Astrocyte of the spinal cord (primary cell): ENCODE measurements around the gene INCA1.

Source experiments
- DNase-seq: peaks from one replicate; pipeline ENCODE4 v3.0.0; 2011; ENCODE audit warnings: low read depth, low spot score
- H3K4me3 ChIP-seq: 2 replicates; pipeline ENCODE4 v1.5.1; 2011; ENCODE audit warnings: low read depth, mild to moderate bottlenecking, low read length, moderate library complexity
- in situ Hi-C: cut with HindIII; loops from 2 replicates; pipeline ENCODE4 v1.10.0; 2017; ENCODE audit warnings: low sequenced_read_pairs
- TF ChIP-seq, protein P1 (sequence below): IDR thresholded peaks from 2 replicates; pipeline ENCODE4 v1.5.1; 2012; ENCODE audit warnings: low read depth, mild to moderate bottlenecking, low read length, inconsistent platforms

The INCA1 gene, protein sequence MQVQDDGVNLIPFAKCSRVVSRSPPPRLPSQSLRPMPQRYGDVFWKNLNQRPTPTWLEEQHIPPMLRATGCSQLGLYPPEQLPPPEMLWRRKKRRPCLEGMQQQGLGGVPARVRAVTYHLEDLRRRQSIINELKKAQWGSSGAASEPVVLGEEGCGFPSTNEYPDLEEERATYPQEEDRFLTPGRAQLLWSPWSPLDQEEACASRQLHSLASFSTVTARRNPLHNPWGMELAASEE

DNA sequence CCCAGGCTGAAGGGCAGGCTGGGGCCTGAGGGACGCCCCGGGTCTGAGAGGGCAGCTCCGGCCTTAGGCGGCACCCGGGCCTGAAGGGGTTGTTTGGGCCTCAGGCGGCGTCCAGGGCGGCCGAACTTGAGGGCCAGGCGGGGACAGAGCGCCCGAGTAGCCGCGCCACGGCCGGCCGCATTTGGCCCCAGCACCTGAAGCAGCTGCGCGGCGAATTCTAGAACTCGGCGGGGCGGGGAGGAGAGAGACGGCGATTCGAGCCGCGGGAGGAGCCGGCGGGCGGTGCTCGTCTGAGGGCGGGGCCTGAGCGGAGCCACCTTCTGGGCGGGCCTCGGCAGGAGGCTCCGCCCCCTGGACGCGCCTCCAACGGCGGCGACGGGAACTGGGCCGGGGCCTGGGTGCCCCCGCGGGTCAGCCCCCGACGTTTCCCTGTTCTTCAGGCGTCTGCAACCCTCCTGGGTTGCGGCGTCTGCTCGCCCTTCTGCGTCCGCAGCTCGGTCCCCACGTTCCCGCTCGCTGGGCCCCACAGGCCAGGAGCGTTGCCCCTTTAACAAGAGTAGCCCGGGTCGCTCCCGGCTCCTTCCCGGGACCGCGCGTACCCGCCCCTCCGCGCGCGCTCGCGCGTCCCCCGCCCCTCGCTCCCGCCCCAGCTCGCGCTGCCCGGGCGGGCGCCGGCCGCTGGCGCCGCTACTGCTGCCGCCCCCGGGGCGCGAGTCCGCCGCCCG lies at the start of gene INCA1, which contains the start of gene KIF1C:
Gene INCA1, minus strand, starts transcription at position 221 of the 725 bp plus-strand sequence. CDS start 3,085 bp downstream, outside the sequence.
Gene KIF1C, plus strand, starts transcription at position 649 of the 725 bp plus-strand sequence. CDS start 2,297 bp downstream, outside the sequence.
- peak within 1 kb of the TSS; percentile 89 for H3K4me3 ChIP-seq
- peak; percentile 88 for DNase-seq
- in situ Hi-C loops = no loop called here
- TF ChIP-seq, protein P1, sequence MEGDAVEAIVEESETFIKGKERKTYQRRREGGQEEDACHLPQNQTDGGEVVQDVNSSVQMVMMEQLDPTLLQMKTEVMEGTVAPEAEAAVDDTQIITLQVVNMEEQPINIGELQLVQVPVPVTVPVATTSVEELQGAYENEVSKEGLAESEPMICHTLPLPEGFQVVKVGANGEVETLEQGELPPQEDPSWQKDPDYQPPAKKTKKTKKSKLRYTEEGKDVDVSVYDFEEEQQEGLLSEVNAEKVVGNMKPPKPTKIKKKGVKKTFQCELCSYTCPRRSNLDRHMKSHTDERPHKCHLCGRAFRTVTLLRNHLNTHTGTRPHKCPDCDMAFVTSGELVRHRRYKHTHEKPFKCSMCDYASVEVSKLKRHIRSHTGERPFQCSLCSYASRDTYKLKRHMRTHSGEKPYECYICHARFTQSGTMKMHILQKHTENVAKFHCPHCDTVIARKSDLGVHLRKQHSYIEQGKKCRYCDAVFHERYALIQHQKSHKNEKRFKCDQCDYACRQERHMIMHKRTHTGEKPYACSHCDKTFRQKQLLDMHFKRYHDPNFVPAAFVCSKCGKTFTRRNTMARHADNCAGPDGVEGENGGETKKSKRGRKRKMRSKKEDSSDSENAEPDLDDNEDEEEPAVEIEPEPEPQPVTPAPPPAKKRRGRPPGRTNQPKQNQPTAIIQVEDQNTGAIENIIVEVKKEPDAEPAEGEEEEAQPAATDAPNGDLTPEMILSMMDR = no peak

DNA sequence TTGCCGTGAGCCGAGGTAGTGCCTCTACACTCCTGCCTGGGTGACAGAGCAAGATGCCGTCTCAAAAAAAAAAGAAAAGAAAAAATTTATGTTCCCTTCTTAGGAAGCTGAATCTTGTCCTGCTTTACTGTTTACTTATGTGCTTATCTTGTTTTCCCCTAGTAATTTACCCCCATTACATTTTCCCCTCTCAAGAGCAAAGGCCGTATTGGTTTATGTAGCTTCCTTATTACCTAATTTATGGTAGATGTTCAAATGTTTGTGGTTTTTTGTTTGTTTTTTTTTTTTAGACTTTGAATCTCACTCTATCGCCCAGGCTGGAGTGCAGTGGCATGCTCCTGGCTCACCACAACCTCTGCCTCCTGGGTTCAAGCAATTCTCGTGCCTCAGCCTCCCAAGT lies 48.2 kb upstream of the INCA1 start:
- DNase-seq = no peak
- H3K4me3 ChIP-seq = no peak overlapping the region
- in situ Hi-C loops = no loop called here
- TF ChIP-seq, protein P1 = no peak

GRCh38 chr17:5044630-5045029 lies 47.3 kb upstream of the INCA1 start:
- TF ChIP-seq, protein P1 = no peak
- in situ Hi-C loops = no loop called here
- H3K4me3 ChIP-seq = no peak overlapping the region
- DNase-seq = no peak

DNA sequence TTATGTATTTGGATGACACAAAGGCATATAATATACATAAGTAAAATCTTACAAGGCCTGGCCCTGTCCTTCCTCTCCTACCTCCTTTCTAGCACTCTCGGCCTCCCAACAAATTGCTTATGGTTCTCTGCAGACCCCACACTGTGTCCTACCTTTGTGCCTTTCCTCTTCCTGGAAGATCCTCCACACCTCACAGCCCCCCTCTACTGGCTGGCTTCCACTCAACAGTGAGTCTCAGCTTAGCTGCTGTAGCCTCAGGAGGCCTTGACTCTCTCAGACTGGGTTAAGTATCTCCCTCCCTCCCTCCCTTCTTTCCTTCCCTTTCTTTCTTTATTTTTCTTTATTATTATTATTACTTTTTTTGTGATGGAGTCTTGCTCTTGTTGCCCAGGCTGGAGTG lies 46.2 kb upstream of the INCA1 start:
- TF ChIP-seq, protein P1 = no peak
- in situ Hi-C loops = no loop called here
- H3K4me3 ChIP-seq = no peak overlapping the region
- no peak for DNase-seq

DNA sequence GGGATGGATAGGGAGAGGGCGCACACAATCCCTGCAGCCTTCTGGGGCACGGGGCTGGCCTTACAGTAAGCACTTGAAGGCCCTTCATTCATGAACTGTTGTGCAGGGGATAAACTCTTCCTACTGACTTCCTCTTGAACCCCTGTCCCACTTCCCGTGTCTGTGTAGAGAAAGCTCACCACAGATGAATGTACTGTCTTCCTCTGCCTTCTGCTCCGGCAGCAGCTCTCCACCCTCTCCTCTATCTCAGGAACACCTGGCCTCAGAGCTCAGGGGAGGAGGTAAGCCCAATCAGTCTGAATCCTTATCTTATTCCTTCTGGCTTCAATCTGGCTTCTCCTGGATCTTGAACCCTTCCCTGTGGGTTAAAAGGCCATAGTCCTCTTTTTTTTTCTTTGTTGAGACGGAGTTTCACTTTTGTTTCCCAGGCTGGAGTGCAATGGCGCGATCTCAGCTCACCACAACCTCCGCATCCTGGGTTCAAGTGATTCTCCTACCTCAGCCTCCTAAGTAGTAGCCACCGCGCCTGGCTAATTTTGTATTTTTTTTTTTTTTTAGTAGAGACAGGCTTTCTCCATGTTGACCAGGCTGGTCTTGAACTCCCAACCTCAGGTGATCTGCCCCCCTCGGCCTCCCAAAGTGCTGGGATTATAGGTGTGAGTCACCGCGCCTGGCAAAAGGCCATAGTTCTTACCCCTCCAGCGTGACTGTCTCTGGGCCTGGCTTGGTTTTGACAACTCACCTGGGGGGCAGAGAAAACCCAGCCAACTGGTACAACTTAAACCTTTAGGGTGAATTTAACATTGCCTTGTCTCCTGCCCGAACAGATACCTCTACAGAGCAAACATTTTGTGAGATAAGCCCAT lies 45.1 kb upstream of the INCA1 start:
- no peak for DNase-seq
- no peak overlapping the region for H3K4me3 ChIP-seq
- in situ Hi-C loops = no loop called here
- TF ChIP-seq, protein P1 = no peak

GRCh38 chr17:5035315-5035714 lies 38.0 kb upstream of the INCA1 start, which contains the start of gene SLC52A1:
TSS of gene SLC52A1 (minus strand) at chr17:5035426. CDS start at chr17:5034606, 820 bp downstream.
- no peak for DNase-seq

More at GRCh38 chr17:5035315-5035714, 38.0 kb upstream of the INCA1 start, which contains the start of gene SLC52A1:
- no peak within 1 kb of the TSS for H3K4me3 ChIP-seq
- TF ChIP-seq, protein P1 = no peak
- in situ Hi-C loops = no loop called here
